Small intestine (tissue), 7 donors: ENCODE results near the gene NEUROD1. TPM values are rescaled to one million over a fixed set of nuclear protein-coding genes. Genes with fewer than 3 reads are reported as not detected.

ENCODE experiments used
- DNase-seq, 2 donors: peaks; one replicate each; pipeline versions ENCODE4 v3.0.0 to v3.0.0-alpha.2; 2013
- FAIRE-seq: peaks from 2 replicates; lab custom pipeline; 2012; peaks lifted over from hg19 to GRCh38; lab: Jason Lieb, UNC
- H3K27ac ChIP-seq, 3 donors: one replicate each; pipeline ENCODE4 v1.5.1; 2013; ENCODE audit warnings: low read length in 2 of 3, mild to moderate bottlenecking in 2 of 3, control low read depth in 1 of 3, inconsistent platforms in 1 of 3, low read depth in 1 of 3, moderate library complexity in 1 of 3
- H3K27me3 ChIP-seq, 3 donors: one replicate each; pipeline ENCODE4 v1.6.1; 2013; ENCODE audit warnings: low read length in 3 of 3, inconsistent platforms in 1 of 3; ENCODE audit not compliant: control insufficient read depth in 3 of 3, insufficient read depth in 3 of 3
- H3K36me3 ChIP-seq, 3 donors: one replicate each; pipeline ENCODE4 v1.6.1; 2013; ENCODE audit warnings: low read length in 3 of 3, inconsistent platforms in 1 of 3, low read depth in 1 of 3, mild to moderate bottlenecking in 1 of 3, moderate library complexity in 1 of 3; ENCODE audit not compliant: control insufficient read depth in 3 of 3, insufficient read depth in 2 of 3
- H3K4me1 ChIP-seq, 3 donors: one replicate each; pipeline ENCODE4 v1.6.1; 2013; ENCODE audit warnings: low read length in 2 of 3, inconsistent platforms in 1 of 3, low read depth in 1 of 3, mild to moderate bottlenecking in 1 of 3, moderate library complexity in 1 of 3; ENCODE audit not compliant: control insufficient read depth in 3 of 3, insufficient read depth in 2 of 3
- H3K4me3 ChIP-seq, 3 donors: one replicate each; pipeline ENCODE4 v1.5.1; 2013; ENCODE audit warnings: low read length in 3 of 3, control low read depth in 1 of 3, inconsistent platforms in 1 of 3, low read depth in 1 of 3, mild to moderate bottlenecking in 1 of 3, moderate library complexity in 1 of 3
- H3K9me3 ChIP-seq, 2 donors: one replicate each; pipeline ENCODE4 v1.6.1; 2013; ENCODE audit warnings: low read depth in 1 of 2, low read length in 1 of 2; ENCODE audit not compliant: control insufficient read depth in 2 of 2, insufficient read depth in 1 of 2
- WGBS, 3 donors: extraction: QIAGEN DNeasy Blood & Tissue Kit; methylation state at CpG; one replicate each; pipeline ENCODE4 v1.1.7; 2013; 5-methylcytosine and 5-hydroxymethylcytosine counted together
- polyA plus RNA-seq, 4 donors: library from polyadenylated mRNA; stranded (reverse) in 3 of 4; unstranded in 1 of 4; fragments of 200-250 nt in 3 of 4; fragments of 120-200 nt in 1 of 4; gene quantifications; one replicate each; pipeline versions ENCODE4 v1.2.1 to v1.2.3, GENCODE V29; 2013
- donor health status: healthy with polysubstance abuse.
- donor health status: control.
- donor health status: control.
- donor health status: Bipolar disorder and iron deficiency.
- donor health status: healthy.

The NEUROD1 gene
- polyA plus RNA-seq, 4 donors = 1.4 to 33.6 (median 3.5) TPM

DNA sequence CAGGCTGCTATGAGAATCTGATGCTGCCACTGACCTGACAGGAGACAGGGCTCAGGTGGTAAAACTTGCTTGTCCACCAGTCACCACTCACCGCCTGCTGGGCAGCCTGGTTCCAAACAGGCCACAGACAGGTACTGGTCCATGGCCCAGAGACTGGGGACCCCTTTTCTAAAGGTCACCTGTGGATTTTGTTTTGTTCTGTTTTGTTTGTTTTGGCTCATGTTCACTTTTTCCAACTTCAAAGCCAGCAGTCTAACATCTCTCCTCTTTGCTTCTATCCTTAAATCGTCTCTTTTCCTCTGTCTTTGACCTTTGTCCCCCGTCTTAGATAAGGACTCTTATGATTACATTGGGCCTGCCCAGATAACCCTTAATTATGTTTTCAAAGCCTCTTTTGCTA, 20.1 kb downstream of the NEUROD1 start:
- FAIRE-seq (no peak), DNase-seq (peak; percentile 66 to 72)
- Histone ChIP-seq H3K27me3 (peaks cover 0 to 9% (median 0%) of the 10 kb centered on the region in 3 donors), H3K4me1 (peaks cover 0 to 42% (median 11%) of the 10 kb centered on the region in 3 donors), H3K36me3 (no peaks in the 10 kb centered on the region), H3K27ac (no peak overlapping the region), H3K9me3 (no peaks in the 10 kb centered on the region), H3K4me3 (no peak overlapping the region)
- 21 to 51% (median 27%) methylated on average over 3 of the region's 3 CpGs for WGBS, 3 donors

DNA sequence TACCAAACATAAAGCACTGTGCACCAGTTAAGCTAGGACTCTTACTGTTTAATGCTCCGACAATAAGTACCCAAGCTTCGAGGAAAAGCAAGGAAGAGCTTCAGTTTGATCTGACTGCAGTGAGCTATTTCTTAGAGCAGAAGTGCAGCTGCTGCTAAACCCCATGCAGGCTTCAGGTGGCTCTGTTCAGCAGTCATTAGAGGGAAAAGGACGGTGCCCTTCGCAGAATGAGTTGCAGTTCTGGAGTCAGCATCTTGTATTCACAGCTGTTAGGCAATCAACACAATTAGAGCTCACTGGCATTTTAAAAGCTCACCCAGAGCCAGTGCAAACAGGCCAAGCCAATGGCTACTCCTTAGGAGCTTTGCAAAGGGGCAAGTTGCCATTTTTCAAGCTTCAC, 21.9 kb downstream of the NEUROD1 start:
- Histone ChIP-seq H3K9me3 (no peaks in the 10 kb centered on the region), H3K4me1 (peaks cover 0 to 42% (median 11%) of the 10 kb centered on the region in 3 donors), H3K4me3 (no peak overlapping the region), H3K36me3 (no peaks in the 10 kb centered on the region), H3K27ac (no peak overlapping the region), H3K27me3 (peaks cover 0 to 9% (median 0%) of the 10 kb centered on the region in 3 donors)
- 40 to 59% (median 49%) methylated on average over 4 of the region's 4 CpGs for WGBS, 3 donors
- DNase-seq (peak; percentile 20 to 40), FAIRE-seq (no peak)

DNA sequence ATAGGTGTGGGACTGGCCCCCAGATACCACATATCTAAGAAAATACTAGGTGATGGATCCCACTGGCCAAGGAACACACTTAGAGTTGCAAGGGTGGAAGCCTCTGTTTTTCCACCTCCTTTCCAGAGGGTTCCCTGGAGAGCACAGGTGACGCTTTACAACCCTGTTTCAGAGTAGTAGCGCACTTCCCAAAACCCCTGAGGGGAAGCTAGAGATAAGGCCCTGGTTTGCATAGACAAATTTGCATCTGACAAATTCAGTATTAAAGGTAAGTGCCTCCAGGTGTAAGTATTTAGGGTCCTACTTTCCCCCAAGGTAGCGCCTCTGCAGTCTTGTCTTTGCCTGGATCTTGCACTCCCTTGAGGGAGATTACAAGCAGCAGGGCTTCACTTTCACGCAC, 22.9 kb downstream of the NEUROD1 start:
- peak; percentile 8 to 32 for DNase-seq
- Histone ChIP-seq H3K4me3 (peak overlapping the region in 2 of 3 donors; percentile 59 to 72), H3K27me3 (peaks cover 0 to 9% (median 0%) of the 10 kb centered on the region in 3 donors), H3K36me3 (no peaks in the 10 kb centered on the region), H3K9me3 (no peaks in the 10 kb centered on the region), H3K4me1 (peaks cover 0 to 42% (median 11%) of the 10 kb centered on the region in 3 donors), H3K27ac (peak overlapping the region in 1 of 3 donors; percentile 48)
- no peak for FAIRE-seq
- WGBS, 3 donors = 52 to 60% (median 54%) methylated on average over 4 of the region's 4 CpGs

DNA sequence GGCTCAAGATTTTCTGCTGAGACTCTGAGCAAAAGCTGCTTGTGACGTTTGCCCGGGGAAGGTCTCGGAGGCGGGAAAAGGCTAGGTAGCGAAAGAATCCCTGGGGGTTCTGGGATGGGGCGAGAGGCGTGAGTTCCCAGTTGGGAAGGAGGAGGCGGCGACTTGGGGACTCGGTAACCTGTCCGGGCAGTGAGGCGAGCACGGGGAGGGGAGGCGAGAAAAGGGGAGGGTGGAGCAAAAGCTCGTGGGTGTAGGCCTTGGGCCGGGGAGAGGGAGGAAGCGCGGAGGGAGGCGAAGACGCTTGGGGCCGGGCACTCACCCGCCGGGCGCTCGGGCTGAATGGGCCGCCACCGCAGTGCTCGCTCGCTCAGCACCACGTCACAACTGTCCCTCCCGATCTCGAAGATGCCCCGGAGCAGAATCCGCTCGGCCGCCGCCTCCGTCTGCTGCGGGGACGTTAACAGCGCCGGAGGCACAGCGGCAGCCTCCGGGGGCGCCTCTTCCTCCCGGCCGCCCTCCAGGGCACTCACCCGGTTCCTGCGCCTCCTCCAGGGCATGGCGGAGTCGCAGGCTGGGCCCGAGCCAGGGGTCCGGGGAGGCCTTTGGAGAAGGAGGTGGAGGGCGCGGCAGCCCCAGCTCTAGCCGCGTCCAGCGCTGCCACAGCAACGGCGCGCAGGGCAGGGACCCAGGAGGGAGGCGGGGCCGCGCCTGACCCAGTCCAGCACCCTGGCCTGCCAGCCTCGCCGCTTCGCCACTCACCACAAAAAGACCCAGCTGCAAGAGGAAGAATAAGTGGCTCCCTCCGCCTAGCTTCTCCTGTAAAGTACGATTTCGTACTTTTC, 23.6 kb downstream of the NEUROD1 start, which contains the start of gene CERKL:
Gene CERKL (minus strand): TSS at position 656 of the 842 bp plus-strand sequence. CDS start 99 bp downstream, at position 557.
- no peaks in the 10 kb centered on the region for H3K9me3 ChIP-seq
- peak within 1 kb of the TSS; percentile 41 to 74 (median 48) for H3K27ac ChIP-seq
- FAIRE-seq = no peak
- H3K4me1 ChIP-seq = peaks cover 0 to 40% (median 11%) of the 10 kb centered on the region in 3 donors
- no peaks in the 10 kb centered on the region for H3K36me3 ChIP-seq
- DNase-seq = peak; percentile 75 to 85
- 2 to 3% (median 3%) methylated on average over 57 to 70 of the region's 70 CpGs for WGBS, 3 donors
- peaks cover 0 to 9% (median 0%) of the 10 kb centered on the region in 3 donors for H3K27me3 ChIP-seq
- H3K4me3 ChIP-seq = peak within 1 kb of the TSS in 2 of 3 donors; percentile 59 to 72

DNA sequence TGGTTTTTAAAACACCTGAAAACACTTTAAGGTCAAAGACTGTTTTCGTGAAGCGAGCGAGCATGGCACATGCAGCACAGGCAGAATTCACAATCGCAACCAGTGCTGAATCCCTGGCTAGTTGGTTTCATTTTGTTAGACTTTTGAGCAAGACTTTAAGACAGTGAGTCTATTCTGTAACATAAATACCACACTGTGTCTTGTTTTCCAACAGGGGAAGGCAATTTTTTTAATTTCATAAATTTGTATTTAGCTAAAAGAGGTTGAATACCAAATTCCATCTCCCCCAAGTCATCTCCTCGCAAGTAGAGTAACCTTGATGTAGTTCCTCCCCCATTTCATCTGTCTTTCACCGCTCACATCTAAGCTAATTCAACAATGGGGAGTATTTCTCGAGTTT, 24.8 kb downstream of the NEUROD1 start:
- no peaks in the 10 kb centered on the region for H3K36me3 ChIP-seq
- DNase-seq (peak; percentile 44 to 49), FAIRE-seq (no peak)
- WGBS, 3 donors = 40 to 68% (median 61%) methylated on average over 7 of the region's 7 CpGs
- peak overlapping the region in 1 of 3 donors; percentile 59 for H3K4me3 ChIP-seq
- peak overlapping the region in 1 of 3 donors; percentile 74 for H3K27ac ChIP-seq
- no peaks in the 10 kb centered on the region for H3K9me3 ChIP-seq
- peaks cover 0 to 7% (median 0%) of the 10 kb centered on the region in 3 donors for H3K27me3 ChIP-seq
- peaks cover 0 to 32% (median 11%) of the 10 kb centered on the region in 3 donors for H3K4me1 ChIP-seq

DNA sequence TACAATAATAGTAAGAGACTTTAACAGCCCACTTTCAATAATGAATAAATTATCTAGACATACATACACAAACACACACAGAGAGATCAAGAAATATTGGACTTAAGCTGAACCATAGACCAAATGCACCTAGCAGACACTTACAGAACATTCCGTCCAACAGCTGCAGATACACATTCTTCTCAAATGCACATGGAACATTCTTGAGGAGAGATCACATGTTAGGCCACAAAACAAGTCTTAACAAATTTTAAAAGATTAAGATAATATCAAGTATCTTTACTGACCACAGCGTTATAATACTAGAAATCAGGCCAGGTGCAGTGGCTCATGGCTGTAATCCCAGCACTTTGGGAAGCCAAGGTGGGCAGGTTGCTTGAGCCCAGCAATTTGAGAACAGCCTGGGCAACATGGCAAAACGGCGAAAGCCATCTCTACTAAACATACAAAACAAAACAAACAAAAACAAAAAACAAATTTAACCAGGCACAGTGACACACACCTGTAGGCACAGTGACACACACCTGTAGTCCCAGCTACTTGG, 30.8 kb downstream of the NEUROD1 start:
- no peak for DNase-seq
- no peak for FAIRE-seq
- Histone ChIP-seq H3K27ac (no peak overlapping the region), H3K9me3 (no peaks in the 10 kb centered on the region), H3K27me3 (no peaks in the 10 kb centered on the region), H3K4me1 (no peaks in the 10 kb centered on the region), H3K36me3 (no peaks in the 10 kb centered on the region), H3K4me3 (no peak overlapping the region)
- 91 to 93% (median 93%) methylated on average over 4 of the region's 4 CpGs for WGBS, 3 donors

DNA sequence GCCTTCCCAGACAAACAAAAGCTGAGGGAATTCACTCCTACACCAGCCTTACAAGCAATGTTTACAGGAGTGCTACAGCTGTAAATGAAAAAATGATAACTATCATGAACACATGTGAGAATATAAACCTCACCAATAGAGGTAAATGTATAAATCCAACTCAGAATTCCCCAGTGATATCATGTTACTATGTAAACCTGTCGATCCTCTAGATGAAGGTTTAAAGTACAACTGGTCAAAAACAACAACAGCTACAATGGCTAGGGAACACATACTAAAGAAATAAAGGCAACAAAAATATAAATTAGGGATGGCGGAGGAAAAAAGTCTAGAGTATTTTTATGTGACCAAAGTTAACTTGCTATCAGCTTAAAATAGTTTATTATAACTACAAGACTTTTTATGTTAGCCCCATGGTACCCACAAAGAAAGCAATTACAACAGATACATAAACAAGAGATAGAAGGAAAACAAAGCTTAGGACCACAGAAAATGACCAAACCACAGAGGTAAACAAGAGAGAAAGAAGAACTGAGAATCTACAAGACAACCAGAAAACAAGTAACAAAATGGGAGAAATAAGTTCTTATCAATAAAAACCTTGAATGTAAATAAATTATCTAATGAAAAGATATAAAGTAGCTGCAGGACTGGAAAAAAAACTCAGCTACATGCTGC, 31.7 kb downstream of the NEUROD1 start:
- 56 to 76% (median 62%) methylated on average over 2 of the region's 2 CpGs for WGBS, 3 donors
- H3K4me3 ChIP-seq = no peak overlapping the region
- no peak overlapping the region for H3K27ac ChIP-seq
- H3K27me3 ChIP-seq = no peaks in the 10 kb centered on the region
- H3K9me3 ChIP-seq = no peaks in the 10 kb centered on the region
- DNase-seq (no peak), FAIRE-seq (no peak)
- no peaks in the 10 kb centered on the region for H3K4me1 ChIP-seq
- no peaks in the 10 kb centered on the region for H3K36me3 ChIP-seq

DNA sequence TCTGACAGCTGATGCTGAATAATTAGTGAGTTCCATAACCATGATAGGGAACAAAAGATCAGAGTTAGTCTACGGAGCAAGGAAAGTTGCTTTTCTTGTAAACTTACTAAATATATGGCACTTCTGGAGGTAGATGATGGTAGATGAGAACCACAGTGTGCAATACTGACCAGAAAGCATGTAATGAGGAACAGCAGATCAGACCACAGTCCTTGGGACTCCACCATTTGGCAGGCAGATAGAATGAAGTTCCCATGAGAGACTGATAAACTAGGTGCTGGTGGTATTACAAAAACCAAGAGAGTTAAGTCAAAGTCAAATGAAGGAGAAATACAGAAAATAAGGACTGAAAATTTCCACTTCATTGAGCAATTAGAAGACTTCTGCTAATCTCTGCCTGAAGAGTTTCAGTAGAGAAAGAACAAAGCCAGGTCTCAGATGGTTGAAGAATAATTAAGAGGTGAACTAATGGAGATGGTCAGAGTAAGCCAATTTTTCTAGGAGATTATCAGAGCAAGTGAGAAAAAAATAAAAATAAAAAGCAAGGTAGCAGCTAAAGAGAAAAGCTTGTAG, 33.8 kb downstream of the NEUROD1 start:
- no peaks in the 10 kb centered on the region for H3K4me1 ChIP-seq
- no peaks in the 10 kb centered on the region for H3K9me3 ChIP-seq
- H3K27ac ChIP-seq = no peak overlapping the region
- H3K4me3 ChIP-seq = no peak overlapping the region
- DNase-seq (no peak), FAIRE-seq (no peak)
- no peaks in the 10 kb centered on the region for H3K36me3 ChIP-seq
- no peaks in the 10 kb centered on the region for H3K27me3 ChIP-seq
- WGBS, 3 donors = 80 to 97% (median 81%) methylated on average over 1 of the region's 1 CpG
